CD8-positive, alpha-beta memory T cell (primary cell): ENCODE measurements around the gene TMEM117. TPM values are rescaled to one million over a fixed set of nuclear protein-coding genes. Genes with fewer than 3 reads are reported as not detected.

Source experiments
- CTCF ChIA-PET: fragments of 350-600 bp; sonication (Branson Sonifier 250); formaldehyde crosslinking; loops from one replicate; lab custom pipeline; 2021; ENCODE audit warnings: antibody characterized with exemption; lab: Charles Lee
- POLR2A ChIA-PET: fragments of 350-600 bp; sonication (Branson Sonifier 250); formaldehyde crosslinking; loops from one replicate; lab custom pipeline; 2021; ENCODE audit warnings: antibody characterized with exemption; lab: Charles Lee
- DNase-seq, 5 donors: peaks; one replicate each; pipeline versions ENCODE4 v3.0.0 to v3.0.0-alpha.2; 2020 to 2022; ENCODE audit warnings: mixed read lengths in 1 of 5
- H3K27ac ChIP-seq: one replicate; pipeline ENCODE4 v1.7.0; 2013; ENCODE audit warnings: low read depth, mild to moderate bottlenecking, low read length, moderate library complexity
- H3K27me3 ChIP-seq: 2 replicates; pipeline ENCODE4 v1.7.0; 2013; ENCODE audit warnings: low read length, mild to moderate bottlenecking; ENCODE audit not compliant: insufficient read depth, poor library complexity, severe bottlenecking
- H3K36me3 ChIP-seq: 2 replicates; pipeline ENCODE4 v1.7.0; 2013; ENCODE audit warnings: mild to moderate bottlenecking, low read length, moderate library complexity; ENCODE audit not compliant: insufficient read depth
- H3K4me1 ChIP-seq: 2 replicates; pipeline ENCODE4 v1.7.0; 2013; ENCODE audit warnings: mild to moderate bottlenecking, low read length, moderate library complexity; ENCODE audit not compliant: insufficient read depth
- H3K4me3 ChIP-seq: 2 replicates; pipeline ENCODE4 v1.7.0; 2013; ENCODE audit warnings: mild to moderate bottlenecking, low read length
- H3K9me3 ChIP-seq: 2 replicates; pipeline ENCODE4 v1.7.0; 2013; ENCODE audit warnings: mild to moderate bottlenecking, low read length
- H3K27ac Mint-ChIP-seq, 8 donors: one replicate each; pipeline ENCODE4 v1.8.0; 2020 to 2021; ENCODE audit warnings: mixed read lengths in 8 of 8, mild to moderate bottlenecking in 6 of 8, inconsistent platforms in 3 of 8, moderate library complexity in 3 of 8
- H3K27me3 Mint-ChIP-seq, 2 donors: one replicate each; pipeline ENCODE4 v1.8.0; 2020 to 2021; ENCODE audit warnings: mixed read lengths in 2 of 2, mild to moderate bottlenecking in 1 of 2, moderate library complexity in 1 of 2
- H3K36me3 Mint-ChIP-seq, 3 donors: one replicate each; pipeline ENCODE4 v1.8.0; 2020 to 2021; ENCODE audit warnings: mixed read lengths in 3 of 3, inconsistent platforms in 1 of 3, mild to moderate bottlenecking in 1 of 3
- H3K4me1 Mint-ChIP-seq, 3 donors: one replicate each; pipeline ENCODE4 v1.8.0; 2020 to 2021; ENCODE audit warnings: mixed read lengths in 3 of 3, inconsistent platforms in 1 of 3, mild to moderate bottlenecking in 1 of 3
- H3K4me3 Mint-ChIP-seq, 7 donors: one replicate each; pipeline ENCODE4 v1.8.0; 2020 to 2021; ENCODE audit warnings: mixed read lengths in 7 of 7, mild to moderate bottlenecking in 6 of 7, moderate library complexity in 4 of 7, inconsistent platforms in 2 of 7
- H3K9me3 Mint-ChIP-seq, 5 donors: one replicate each; pipeline ENCODE4 v1.8.0; 2020 to 2022; ENCODE audit warnings: mixed read lengths in 5 of 5, mild to moderate bottlenecking in 3 of 5, moderate library complexity in 2 of 5, inconsistent platforms in 1 of 5
- polyA plus RNA-seq: library from polyadenylated mRNA; unstranded; fragments of 300-500 nt; fragmentation: Illumina TruSeq; gene quantifications from one replicate; pipeline ENCODE4 v1.2.3, GENCODE V29; 2021
- total RNA-seq, 2 experiments: library from RNA; stranded (reverse); gene quantifications; one replicate each; pipeline ENCODE4 v1.2.3, GENCODE V29; 2021

TMEM117 gene
- total and polyA plus RNA-seq, 3 experiments from 2014 or later: 1.4 to 6.2 (median 1.8) TPM

- peak within 1 kb of the TSS; percentile 99 to 100 (median 100) for H3K27ac Mint-ChIP-seq
- ChIA-PET CTCF (interaction anchor here (1.1 to 3.8 kb wide), 8 partner anchors 14 to 75 kb away, joined by 3 to 23 read pairs (median 5); partner anchors contain the start of genes IRAK4, PUS7L and TMEM117), POLR2A (interaction anchor here (1.1 to 3.5 kb wide), 9 partner anchors 7 to 1042 kb away, joined by 3 to 35 read pairs (median 3); partner anchors contain the start of genes IRAK4, PUS7L and TMEM117)
- Histone ChIP-seq H3K27ac (peak within 1 kb of the TSS; percentile 96), H3K9me3 (no peaks in the 10 kb centered on the region), H3K36me3 (peaks cover 8% of the 10 kb centered on the region), H3K4me3 (peak within 1 kb of the TSS; percentile 88), H3K4me1 (peaks cover 32% of the 10 kb centered on the region), H3K27me3 (no peaks in the 10 kb centered on the region)
- H3K9me3 Mint-ChIP-seq: no peaks in the 10 kb centered on the region
- DNase-seq: peak; percentile 78 to 91 (median 87)
- H3K4me3 Mint-ChIP-seq: peak within 1 kb of the TSS; percentile 98 to 100 (median 99)
- H3K36me3 Mint-ChIP-seq: peaks cover 0 to 26% (median 5%) of the 10 kb centered on the region in 3 donors
- peaks cover 32 to 51% (median 44%) of the 10 kb centered on the region in 3 donors for H3K4me1 Mint-ChIP-seq
- no peaks in the 10 kb centered on the region for H3K27me3 Mint-ChIP-seq
Measured at GRCh38 chr12:43805860-43806736, 29.8 kb upstream of the TMEM117 start, which contains the start of gene TWF1. Gene TWF1, minus strand, starts transcription at chr12:43806317. Its CDS starts 72 bp downstream, at chr12:43806245.

- peaks cover 31 to 53% (median 46%) of the 10 kb centered on the region in 3 donors for H3K4me1 Mint-ChIP-seq
- no peaks in the 10 kb centered on the region for H3K9me3 Mint-ChIP-seq
- Histone ChIP-seq H3K27me3 (no peaks in the 10 kb centered on the region), H3K4me3 (peak overlapping the region; percentile 88), H3K27ac (peak overlapping the region; percentile 96), H3K9me3 (no peaks in the 10 kb centered on the region), H3K4me1 (peaks cover 35% of the 10 kb centered on the region), H3K36me3 (peaks cover 6% of the 10 kb centered on the region)
- H3K36me3 Mint-ChIP-seq: peaks cover 0 to 23% (median 5%) of the 10 kb centered on the region in 3 donors
- peak overlapping the region; percentile 98 to 100 (median 99) for H3K4me3 Mint-ChIP-seq
- POLR2A ChIA-PET: interaction anchor here (1.1 to 3.5 kb wide), 9 partner anchors 8 to 1042 kb away, joined by 3 to 35 read pairs (median 3); partner anchors contain the start of genes IRAK4, PUS7L and TMEM117
- no peaks in the 10 kb centered on the region for H3K27me3 Mint-ChIP-seq
- no peak for DNase-seq
- peak overlapping the region; percentile 99 to 100 (median 100) for H3K27ac Mint-ChIP-seq
- CTCF ChIA-PET: interaction anchor here (1.1 to 3.8 kb wide), 8 partner anchors 14 to 74 kb away, joined by 3 to 23 read pairs (median 5); partner anchors contain the start of genes IRAK4, PUS7L and TMEM117
Measured at GRCh38 chr12:43806737-43807072, 29.2 kb upstream of the TMEM117 start.

- Histone ChIP-seq H3K27me3 (no peaks in the 10 kb centered on the region), H3K4me1 (peaks cover 35% of the 10 kb centered on the region), H3K4me3 (no peak overlapping the region), H3K36me3 (no peaks in the 10 kb centered on the region), H3K27ac (no peak overlapping the region), H3K9me3 (no peaks in the 10 kb centered on the region)
- H3K4me3 Mint-ChIP-seq: peak overlapping the region in 5 of 7 donors; percentile 98 to 100 (median 99)
- peaks cover 0 to 18% (median 5%) of the 10 kb centered on the region in 3 donors for H3K36me3 Mint-ChIP-seq
- POLR2A ChIA-PET: interaction anchor here (1.2 to 3.5 kb wide), 4 partner anchors 9 to 49 kb away, joined by 3 to 35 read pairs (median 18); partner anchors contain the start of genes IRAK4, PUS7L and TMEM117
- CTCF ChIA-PET: interaction anchor here (1.8 to 3.8 kb wide), 3 partner anchors 15 to 48 kb away, joined by 4 to 23 read pairs (median 15); partner anchors contain the start of genes IRAK4, PUS7L and TMEM117
- peaks cover 27 to 49% (median 42%) of the 10 kb centered on the region in 3 donors for H3K4me1 Mint-ChIP-seq
- no peak for DNase-seq
- peaks cover 0 to 3% of the 10 kb centered on the region in 2 donors for H3K27me3 Mint-ChIP-seq
- H3K27ac Mint-ChIP-seq: peak overlapping the region; percentile 99 to 100 (median 100)
- H3K9me3 Mint-ChIP-seq: no peaks in the 10 kb centered on the region
Measured at GRCh38 chr12:43807386-43807785, 28.5 kb upstream of the TMEM117 start.

GRCh38 chr12:43812057-43812456 lies 23.8 kb upstream of the TMEM117 start:
- Histone ChIP-seq H3K9me3 (no peaks in the 10 kb centered on the region), H3K27me3 (no peaks in the 10 kb centered on the region), H3K4me1 (peaks cover 8% of the 10 kb centered on the region), H3K36me3 (no peaks in the 10 kb centered on the region), H3K27ac (no peak overlapping the region), H3K4me3 (no peak overlapping the region)
- peaks cover 0 to 9% of the 10 kb centered on the region in 2 donors for H3K27me3 Mint-ChIP-seq
- H3K4me1 Mint-ChIP-seq: peaks cover 11 to 20% (median 13%) of the 10 kb centered on the region in 3 donors
- POLR2A ChIA-PET: no interaction called here
- H3K9me3 Mint-ChIP-seq: no peaks in the 10 kb centered on the region
- no peak overlapping the region for H3K4me3 Mint-ChIP-seq
- no peaks in the 10 kb centered on the region for H3K36me3 Mint-ChIP-seq
- DNase-seq: no peak
- no peak overlapping the region for H3K27ac Mint-ChIP-seq
- CTCF ChIA-PET: no interaction called here

- Mint-ChIP-seq H3K4me3 (no peak overlapping the region), H3K4me1 (peaks cover 7 to 17% (median 9%) of the 10 kb centered on the region in 3 donors), H3K27me3 (peaks cover 0 to 9% of the 10 kb centered on the region in 2 donors), H3K27ac (no peak overlapping the region), H3K36me3 (no peaks in the 10 kb centered on the region), H3K9me3 (no peaks in the 10 kb centered on the region)
- Histone ChIP-seq H3K36me3 (no peaks in the 10 kb centered on the region), H3K9me3 (no peaks in the 10 kb centered on the region), H3K4me3 (no peak overlapping the region), H3K27ac (no peak overlapping the region), H3K4me1 (peaks cover 4% of the 10 kb centered on the region), H3K27me3 (no peaks in the 10 kb centered on the region)
- CTCF ChIA-PET: no interaction called here
- no peak for DNase-seq
- POLR2A ChIA-PET: no interaction called here
Measured at GRCh38 chr12:43812926-43813325, 23.0 kb upstream of the TMEM117 start.

GRCh38 chr12:43815416-43815815 lies 20.5 kb upstream of the TMEM117 start:
- no peaks in the 10 kb centered on the region for H3K36me3 Mint-ChIP-seq
- H3K27me3 ChIP-seq: no peaks in the 10 kb centered on the region
- H3K4me1 ChIP-seq: peaks cover 4% of the 10 kb centered on the region
- no peak overlapping the region for H3K4me3 ChIP-seq
- H3K27ac ChIP-seq: no peak overlapping the region
- POLR2A ChIA-PET: no interaction called here
- peaks cover 0 to 16% of the 10 kb centered on the region in 2 donors for H3K27me3 Mint-ChIP-seq
- peak overlapping the region in 2 of 7 donors; percentile 55 to 62 for H3K4me3 Mint-ChIP-seq
- DNase-seq: no peak
- H3K4me1 Mint-ChIP-seq: peaks cover 7 to 17% (median 9%) of the 10 kb centered on the region in 3 donors
- H3K27ac Mint-ChIP-seq: peak overlapping the region in 6 of 8 donors; percentile 56 to 95 (median 79)
- CTCF ChIA-PET: no interaction called here
- H3K36me3 ChIP-seq: no peaks in the 10 kb centered on the region
- no peaks in the 10 kb centered on the region for H3K9me3 ChIP-seq
- H3K9me3 Mint-ChIP-seq: no peaks in the 10 kb centered on the region

GRCh38 chr12:43816168-43816567 lies 19.7 kb upstream of the TMEM117 start:
- H3K4me3 Mint-ChIP-seq: peak overlapping the region in 3 of 7 donors; percentile 4 to 55 (median 15)
- POLR2A ChIA-PET: no interaction called here
- Histone ChIP-seq H3K27me3 (no peaks in the 10 kb centered on the region), H3K27ac (no peak overlapping the region), H3K4me1 (peaks cover 2% of the 10 kb centered on the region), H3K4me3 (no peak overlapping the region), H3K36me3 (no peaks in the 10 kb centered on the region), H3K9me3 (no peaks in the 10 kb centered on the region)
- CTCF ChIA-PET: no interaction called here
- H3K4me1 Mint-ChIP-seq: peaks cover 3 to 15% (median 9%) of the 10 kb centered on the region in 3 donors
- H3K27ac Mint-ChIP-seq: peak overlapping the region in 5 of 8 donors; percentile 64 to 95 (median 80)
- no peak for DNase-seq
- H3K27me3 Mint-ChIP-seq: peaks cover 0 to 18% of the 10 kb centered on the region in 2 donors
- no peaks in the 10 kb centered on the region for H3K36me3 Mint-ChIP-seq
- no peaks in the 10 kb centered on the region for H3K9me3 Mint-ChIP-seq
